Liver (tissue), 3 donors: ENCODE results near the gene NDRG4.

Experiments used
- CTCF ChIP-seq: fragments of 150-350 bp; IDR thresholded peaks from 2 replicates; pipeline ENCODE4 v1.5.1; 2017; ENCODE audit warnings: improper control_type of control experiment, low read depth, low read length; ENCODE audit not compliant: missing input control
- TAF1 ChIP-seq: conservative IDR thresholded peaks from 2 replicates; pipeline ENCODE4 v1.6.1; 2016; ENCODE audit warnings: antibody characterized with exemption, mild to moderate bottlenecking
- donor health status: healthy.
- donor health status: healthy.

DNA sequence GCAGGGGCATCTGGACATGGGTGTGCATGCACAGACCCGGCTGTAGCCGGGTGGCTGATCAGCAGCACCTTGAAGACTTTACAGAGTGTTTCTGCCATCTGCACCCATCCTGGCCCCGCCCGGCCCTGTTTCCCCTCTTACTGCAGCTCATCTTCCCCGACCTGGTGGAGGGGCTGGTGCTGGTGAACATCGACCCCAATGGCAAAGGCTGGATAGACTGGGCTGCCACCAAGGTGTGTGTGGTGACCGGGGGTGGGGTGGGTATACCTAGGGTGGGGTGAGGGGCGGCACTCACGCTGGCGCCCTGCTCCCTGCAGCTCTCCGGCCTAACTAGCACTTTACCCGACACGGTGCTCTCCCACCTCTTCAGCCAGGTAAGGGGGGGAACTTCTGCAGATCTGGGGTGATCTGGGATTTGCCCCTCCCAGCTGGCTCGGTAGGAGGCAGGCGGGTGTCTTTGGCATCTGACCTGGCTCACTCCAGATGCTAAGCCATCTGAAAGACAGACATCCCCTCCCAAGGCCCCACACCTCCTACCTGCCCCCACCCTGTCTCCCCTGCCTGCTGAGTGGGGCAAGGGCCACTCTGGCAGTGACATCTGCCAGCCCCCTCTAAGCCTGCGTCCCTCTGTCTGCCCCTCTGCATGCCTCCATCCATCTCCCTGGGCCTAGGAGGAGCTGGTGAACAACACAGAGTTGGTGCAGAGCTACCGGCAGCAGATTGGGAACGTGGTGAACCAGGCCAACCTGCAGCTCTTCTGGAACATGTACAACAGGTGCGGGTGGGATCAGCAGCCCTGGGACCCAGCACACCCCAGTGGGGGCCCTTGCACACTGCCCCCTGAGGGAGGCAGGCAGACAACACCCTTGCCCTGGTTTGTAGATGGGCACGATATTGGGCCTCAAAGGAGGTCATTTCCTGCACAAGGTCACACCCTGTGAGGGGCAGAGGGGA lies 6.6 kb downstream of the NDRG4 start:
- TF ChIP-seq CTCF, result no peak
- TF ChIP-seq TAF1, result no peak
